Activated naive CD4-positive, alpha-beta T cell treated with anti-CD3 and anti-CD28 coated beads, Interleukin-2, amount 50 U/mL, for 72 hours (primary cell): ENCODE data around the gene ATXN10. TPM values are rescaled to one million over a fixed set of nuclear protein-coding genes. Genes with fewer than 3 reads are reported as not detected.

Source experiments
- ATAC-seq, 2 donors: fragments of 150-1000 bp; cut with Tn5 transposase; 2 replicates each; pipeline ENCODE4 v1.10.0; 2021; ENCODE audit warnings: mild to moderate bottlenecking in 2 of 2, moderate library complexity in 2 of 2
- DNase-seq, 2 donors: peaks; one replicate each; pipeline ENCODE4 v3.0.0; 2021 to 2022; ENCODE audit warnings: low spot score in 2 of 2
- H3K27ac Mint-ChIP-seq, 2 donors: one replicate each; pipeline ENCODE4 v1.8.0; 2022; ENCODE audit warnings: mild to moderate bottlenecking in 2 of 2, mixed read lengths in 2 of 2
- H3K36me3 Mint-ChIP-seq, 2 donors: one replicate each; pipeline ENCODE4 v1.8.0; 2022; ENCODE audit warnings: mixed read lengths in 2 of 2
- H3K9me3 Mint-ChIP-seq, 2 donors: one replicate each; pipeline ENCODE4 v1.8.0; 2022; ENCODE audit warnings: mixed read lengths in 2 of 2
- total RNA-seq, 2 donors: library from RNA; stranded (reverse); gene quantifications; one replicate each; pipeline ENCODE4 v1.2.3, GENCODE V29; 2022

Gene ATXN10
- total RNA-seq, 2 donors from 2014 or later = 60.1 to 90.7 TPM

- Mint-ChIP-seq H3K9me3 (no peaks in the 10 kb centered on the region), H3K36me3 (peaks cover 4 to 12% of the 10 kb centered on the region in 2 donors), H3K27ac (no peak overlapping the region)
- DNase-seq (no peak), ATAC-seq (no peak)
Measured at GRCh38 chr22:45757068-45757467, 85.4 kb downstream of the ATXN10 start.

- no peak for DNase-seq
- no peaks in the 10 kb centered on the region for H3K9me3 Mint-ChIP-seq
- no peak for ATAC-seq
- peaks cover 4 to 12% of the 10 kb centered on the region in 2 donors for H3K36me3 Mint-ChIP-seq
- no peak overlapping the region for H3K27ac Mint-ChIP-seq
Measured at GRCh38 chr22:45757936-45758335, 86.3 kb downstream of the ATXN10 start.

GRCh38 chr22:45758603-45759002, 87.0 kb downstream of the ATXN10 start:
- DNase-seq (no peak), ATAC-seq (no peak)
- no peaks in the 10 kb centered on the region for H3K9me3 Mint-ChIP-seq
- no peak overlapping the region for H3K27ac Mint-ChIP-seq
- peaks cover 4 to 12% of the 10 kb centered on the region in 2 donors for H3K36me3 Mint-ChIP-seq

GRCh38 chr22:45760682-45761081, 89.0 kb downstream of the ATXN10 start:
- no peak for DNase-seq
- no peak for ATAC-seq
- Mint-ChIP-seq H3K36me3 (peaks cover 4 to 12% of the 10 kb centered on the region in 2 donors), H3K27ac (no peak overlapping the region), H3K9me3 (no peaks in the 10 kb centered on the region)

- peaks cover 0 to 6% of the 10 kb centered on the region in 2 donors for H3K36me3 Mint-ChIP-seq
- peak overlapping the region; percentile 52 to 77 for H3K27ac Mint-ChIP-seq
- no peaks in the 10 kb centered on the region for H3K9me3 Mint-ChIP-seq
- ATAC-seq = no peak
- no peak for DNase-seq
Measured at GRCh38 chr22:45762545-45763235, 91.1 kb downstream of the ATXN10 start.

- ATAC-seq (no peak), DNase-seq (no peak)
- H3K27ac Mint-ChIP-seq = peak overlapping the region; percentile 52 to 77
- no peaks in the 10 kb centered on the region for H3K9me3 Mint-ChIP-seq
- peaks cover 2 to 8% of the 10 kb centered on the region in 2 donors for H3K36me3 Mint-ChIP-seq
Measured at GRCh38 chr22:45763236-45763624, 91.6 kb downstream of the ATXN10 start.

GRCh38 chr22:45768490-45768889, 96.9 kb downstream of the ATXN10 start:
- DNase-seq = no peak
- H3K27ac Mint-ChIP-seq = no peak overlapping the region
- no peak for ATAC-seq
- H3K9me3 Mint-ChIP-seq = no peaks in the 10 kb centered on the region
- H3K36me3 Mint-ChIP-seq = peaks cover 11 to 16% of the 10 kb centered on the region in 2 donors

GRCh38 chr22:45769569-45770210, 98.1 kb downstream of the ATXN10 start:
- H3K9me3 Mint-ChIP-seq = no peaks in the 10 kb centered on the region
- ATAC-seq (no peak), DNase-seq (no peak)
- H3K36me3 Mint-ChIP-seq = peaks cover 11 to 16% of the 10 kb centered on the region in 2 donors
- H3K27ac Mint-ChIP-seq = no peak overlapping the region

GRCh38 chr22:45770506-45770905, 98.9 kb downstream of the ATXN10 start:
- no peak for DNase-seq
- Mint-ChIP-seq H3K36me3 (peaks cover 11 to 16% of the 10 kb centered on the region in 2 donors), H3K27ac (no peak overlapping the region), H3K9me3 (no peaks in the 10 kb centered on the region)
- ATAC-seq = no peak

- Mint-ChIP-seq H3K9me3 (no peaks in the 10 kb centered on the region), H3K36me3 (peaks cover 11 to 16% of the 10 kb centered on the region in 2 donors), H3K27ac (no peak overlapping the region)
- ATAC-seq (no peak), DNase-seq (no peak)
Measured at GRCh38 chr22:45771057-45771456, 99.4 kb downstream of the ATXN10 start.

GRCh38 chr22:45771711-45772110, 100.1 kb downstream of the ATXN10 start:
- ATAC-seq (no peak), DNase-seq (no peak)
- peaks cover 11 to 16% of the 10 kb centered on the region in 2 donors for H3K36me3 Mint-ChIP-seq
- peak overlapping the region in 1 of 2 donors; percentile 53 for H3K27ac Mint-ChIP-seq
- no peaks in the 10 kb centered on the region for H3K9me3 Mint-ChIP-seq

- DNase-seq (no peak), ATAC-seq (no peak)
- Mint-ChIP-seq H3K36me3 (peaks cover 11 to 16% of the 10 kb centered on the region in 2 donors), H3K9me3 (no peaks in the 10 kb centered on the region), H3K27ac (no peak overlapping the region)
Measured at GRCh38 chr22:45772743-45773142, 101.1 kb downstream of the ATXN10 start.

- Mint-ChIP-seq H3K36me3 (peaks cover 6 to 13% of the 10 kb centered on the region in 2 donors), H3K9me3 (no peaks in the 10 kb centered on the region), H3K27ac (no peak overlapping the region)
- no peak for DNase-seq
- no peak for ATAC-seq
Measured at GRCh38 chr22:45774001-45774670, 102.5 kb downstream of the ATXN10 start.

GRCh38 chr22:45775062-45775461, 103.4 kb downstream of the ATXN10 start:
- Mint-ChIP-seq H3K9me3 (no peaks in the 10 kb centered on the region), H3K36me3 (peaks cover 4 to 14% of the 10 kb centered on the region in 2 donors), H3K27ac (peak overlapping the region in 1 of 2 donors; percentile 68)
- no peak for DNase-seq
- no peak for ATAC-seq

GRCh38 chr22:45775569-45776312, 104.1 kb downstream of the ATXN10 start:
- H3K36me3 Mint-ChIP-seq = peaks cover 0 to 9% of the 10 kb centered on the region in 2 donors
- ATAC-seq = no peak

GRCh38 chr22:45776313-45776585, 104.6 kb downstream of the ATXN10 start:
- ATAC-seq (no peak), DNase-seq (no peak)
- H3K36me3 Mint-ChIP-seq = peaks cover under 1 to 9% of the 10 kb centered on the region in 2 donors
- H3K9me3 Mint-ChIP-seq = no peaks in the 10 kb centered on the region
- peak overlapping the region in 1 of 2 donors; percentile 1 for H3K27ac Mint-ChIP-seq

More at GRCh38 chr22:45775569-45776312, 104.1 kb downstream of the ATXN10 start:
- Mint-ChIP-seq H3K9me3 (no peaks in the 10 kb centered on the region), H3K27ac (peak overlapping the region in 1 of 2 donors; percentile 17)
- DNase-seq = no peak
